ENCODE measurements around the gene IL13.

- TF ChIP-seq, protein P1, sequence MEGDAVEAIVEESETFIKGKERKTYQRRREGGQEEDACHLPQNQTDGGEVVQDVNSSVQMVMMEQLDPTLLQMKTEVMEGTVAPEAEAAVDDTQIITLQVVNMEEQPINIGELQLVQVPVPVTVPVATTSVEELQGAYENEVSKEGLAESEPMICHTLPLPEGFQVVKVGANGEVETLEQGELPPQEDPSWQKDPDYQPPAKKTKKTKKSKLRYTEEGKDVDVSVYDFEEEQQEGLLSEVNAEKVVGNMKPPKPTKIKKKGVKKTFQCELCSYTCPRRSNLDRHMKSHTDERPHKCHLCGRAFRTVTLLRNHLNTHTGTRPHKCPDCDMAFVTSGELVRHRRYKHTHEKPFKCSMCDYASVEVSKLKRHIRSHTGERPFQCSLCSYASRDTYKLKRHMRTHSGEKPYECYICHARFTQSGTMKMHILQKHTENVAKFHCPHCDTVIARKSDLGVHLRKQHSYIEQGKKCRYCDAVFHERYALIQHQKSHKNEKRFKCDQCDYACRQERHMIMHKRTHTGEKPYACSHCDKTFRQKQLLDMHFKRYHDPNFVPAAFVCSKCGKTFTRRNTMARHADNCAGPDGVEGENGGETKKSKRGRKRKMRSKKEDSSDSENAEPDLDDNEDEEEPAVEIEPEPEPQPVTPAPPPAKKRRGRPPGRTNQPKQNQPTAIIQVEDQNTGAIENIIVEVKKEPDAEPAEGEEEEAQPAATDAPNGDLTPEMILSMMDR (IDR thresholded peaks at IDR 0.05), result no peak
- TF ChIP-seq EZH2 (IDR thresholded peaks at IDR 0.05) (no peak), EZH2phosphoT487 (IDR thresholded peaks at IDR 0.05) (no peak)
These were observed 4.0 kb downstream of the IL13 start for GRCh38 chr5:132662004-132662401.

All from neural progenitor cell (in vitro differentiated cells).